GM12801 (cell line): Measurements from ENCODE around the gene C15orf40.

Experiments used
- TF ChIP-seq, protein P1 (sequence below): IDR thresholded peaks from one replicate; pipeline ENCODE4 v1.5.1; 2011; ENCODE audit warnings: control low read depth; ENCODE audit not compliant: insufficient read length; ENCODE audit errors: extremely low read depth

Gene C15orf40

DNA sequence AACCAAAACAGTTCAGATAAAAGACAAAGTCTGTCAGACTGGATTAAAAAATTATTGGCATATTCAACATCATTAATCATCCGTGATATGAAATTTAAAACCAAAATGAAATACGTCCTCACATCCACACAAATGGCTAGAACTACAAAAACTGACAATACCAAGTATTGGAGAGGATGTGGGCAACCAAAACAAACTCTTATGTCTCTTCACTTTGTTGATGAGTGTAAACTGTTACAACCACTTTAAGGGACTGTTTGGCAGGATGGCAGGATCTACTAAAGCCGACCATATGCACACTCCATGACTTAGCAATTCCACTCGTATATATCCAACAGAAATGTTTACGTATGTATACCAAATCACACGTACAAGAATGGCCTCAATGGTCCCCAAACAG, 24.8 kb upstream of the C15orf40 start:
- TF ChIP-seq, protein P1, sequence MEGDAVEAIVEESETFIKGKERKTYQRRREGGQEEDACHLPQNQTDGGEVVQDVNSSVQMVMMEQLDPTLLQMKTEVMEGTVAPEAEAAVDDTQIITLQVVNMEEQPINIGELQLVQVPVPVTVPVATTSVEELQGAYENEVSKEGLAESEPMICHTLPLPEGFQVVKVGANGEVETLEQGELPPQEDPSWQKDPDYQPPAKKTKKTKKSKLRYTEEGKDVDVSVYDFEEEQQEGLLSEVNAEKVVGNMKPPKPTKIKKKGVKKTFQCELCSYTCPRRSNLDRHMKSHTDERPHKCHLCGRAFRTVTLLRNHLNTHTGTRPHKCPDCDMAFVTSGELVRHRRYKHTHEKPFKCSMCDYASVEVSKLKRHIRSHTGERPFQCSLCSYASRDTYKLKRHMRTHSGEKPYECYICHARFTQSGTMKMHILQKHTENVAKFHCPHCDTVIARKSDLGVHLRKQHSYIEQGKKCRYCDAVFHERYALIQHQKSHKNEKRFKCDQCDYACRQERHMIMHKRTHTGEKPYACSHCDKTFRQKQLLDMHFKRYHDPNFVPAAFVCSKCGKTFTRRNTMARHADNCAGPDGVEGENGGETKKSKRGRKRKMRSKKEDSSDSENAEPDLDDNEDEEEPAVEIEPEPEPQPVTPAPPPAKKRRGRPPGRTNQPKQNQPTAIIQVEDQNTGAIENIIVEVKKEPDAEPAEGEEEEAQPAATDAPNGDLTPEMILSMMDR, result no peak

- TF ChIP-seq, protein P1, result no peak
Measured at GRCh38 chr15:83030021-83030420, 18.6 kb upstream of the C15orf40 start.

DNA sequence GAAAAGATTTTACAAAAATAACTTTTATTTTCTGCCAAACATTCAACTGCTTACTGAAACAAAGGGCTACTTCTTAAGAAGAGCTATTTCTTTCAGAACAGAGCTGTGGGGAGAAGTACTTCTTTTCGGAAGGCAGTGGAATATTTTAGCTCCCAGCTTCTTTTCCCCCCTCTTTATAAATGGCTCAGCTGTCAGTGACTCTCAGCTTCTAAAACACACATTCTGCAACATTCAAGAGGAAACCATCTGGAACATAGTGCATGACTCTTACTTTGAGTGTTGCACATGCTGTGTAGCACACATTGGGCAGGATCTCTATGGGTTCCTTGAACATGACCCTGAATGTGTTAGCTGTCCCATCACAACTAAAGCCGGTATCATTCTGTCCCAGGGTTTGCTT, 7.0 kb upstream of the C15orf40 start:
- TF ChIP-seq, protein P1, result no peak

GRCh38 chr15:83016906-83017305, 5.5 kb upstream of the C15orf40 start:
- TF ChIP-seq, protein P1, result no peak

GRCh38 chr15:83015361-83015760, 3.9 kb upstream of the C15orf40 start:
- TF ChIP-seq, protein P1, result no peak

- TF ChIP-seq, protein P1, result no peak
Measured at GRCh38 chr15:83014205-83014653, 2.8 kb upstream of the C15orf40 start.

GRCh38 chr15:83012636-83013035, 1.2 kb upstream of the C15orf40 start:
- TF ChIP-seq, protein P1, result no peak

GRCh38 chr15:83012076-83012426, 612 bp upstream of the C15orf40 start:
- TF ChIP-seq, protein P1, result no peak
